HG03439 (cell line): ENCODE measurements around the gene TOMM34.

Source experiments
- ATAC-seq: cut with Tn5 transposase; IDR thresholded peaks from one replicate; pipeline ENCODE4 v1.9.1; 2021; ENCODE audit warnings: mild to moderate bottlenecking, moderate library complexity; ENCODE audit not compliant: unreplicated experiment

The TOMM34 gene, protein sequence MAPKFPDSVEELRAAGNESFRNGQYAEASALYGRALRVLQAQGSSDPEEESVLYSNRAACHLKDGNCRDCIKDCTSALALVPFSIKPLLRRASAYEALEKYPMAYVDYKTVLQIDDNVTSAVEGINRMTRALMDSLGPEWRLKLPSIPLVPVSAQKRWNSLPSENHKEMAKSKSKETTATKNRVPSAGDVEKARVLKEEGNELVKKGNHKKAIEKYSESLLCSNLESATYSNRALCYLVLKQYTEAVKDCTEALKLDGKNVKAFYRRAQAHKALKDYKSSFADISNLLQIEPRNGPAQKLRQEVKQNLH

DNA sequence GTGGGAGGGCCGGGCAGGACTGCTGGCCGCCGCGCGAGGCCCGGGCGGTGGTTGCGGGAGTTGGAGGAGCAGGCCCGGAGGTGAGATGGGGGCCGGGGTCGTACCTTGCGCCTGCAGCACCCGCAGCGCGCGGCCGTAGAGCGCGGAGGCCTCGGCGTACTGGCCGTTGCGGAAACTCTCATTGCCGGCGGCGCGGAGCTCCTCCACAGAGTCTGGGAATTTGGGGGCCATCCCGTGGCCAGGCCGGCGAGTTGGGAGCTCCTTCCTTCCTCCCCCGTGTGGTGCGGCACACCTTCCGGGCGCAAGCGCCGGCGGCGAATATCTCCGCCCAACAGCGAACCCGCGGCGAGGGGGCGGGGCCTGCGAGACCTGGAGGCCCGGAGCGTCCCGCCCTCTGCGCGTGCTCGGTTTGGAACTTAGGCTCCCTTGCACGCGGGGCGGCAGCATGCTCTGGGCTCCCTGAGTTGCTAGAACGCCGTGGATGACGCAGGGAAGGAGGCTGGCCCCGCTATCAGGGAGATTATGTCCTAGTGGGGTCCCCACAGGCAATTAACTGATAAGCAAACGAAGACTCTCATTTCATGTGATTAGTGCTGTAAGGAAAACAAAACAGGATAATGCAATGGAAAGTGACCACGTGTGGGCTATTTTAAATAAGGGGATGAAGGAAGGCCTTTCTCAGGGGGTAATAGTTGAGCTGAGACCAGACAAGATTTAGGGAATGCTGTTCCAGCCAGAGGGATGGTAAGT, at the start of gene TOMM34:
TSS of gene TOMM34 (minus strand) at position 295 of the 750 bp plus-strand sequence. CDS start at position 231, 64 bp downstream.
- ATAC-seq: peak; percentile 82

DNA sequence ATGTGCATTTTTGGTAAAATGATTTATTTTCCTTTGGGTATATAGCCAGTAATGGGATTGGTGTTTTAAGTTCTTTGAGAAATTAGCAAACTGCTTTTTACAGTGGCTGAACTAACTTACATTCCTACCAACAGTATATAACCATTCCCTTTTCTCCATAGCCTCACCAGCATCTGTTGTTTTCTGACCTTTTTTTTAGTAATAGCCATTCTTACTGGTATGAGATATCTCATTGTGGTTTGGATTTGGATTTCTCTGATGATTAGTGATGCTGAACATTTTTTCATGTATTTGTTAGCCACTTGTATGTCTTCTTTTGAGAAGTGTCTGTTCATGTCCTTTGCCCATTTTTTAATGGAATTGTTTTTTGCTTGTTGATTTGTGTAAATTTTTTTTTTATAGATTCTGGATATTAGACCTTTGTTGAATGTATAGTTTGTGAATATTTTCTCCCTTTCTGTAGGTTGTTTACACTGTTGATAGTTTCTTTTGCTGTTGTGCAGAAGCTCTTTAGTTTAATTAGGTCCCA, 48.4 kb upstream of the TOMM34 start:
- ATAC-seq: no peak

DNA sequence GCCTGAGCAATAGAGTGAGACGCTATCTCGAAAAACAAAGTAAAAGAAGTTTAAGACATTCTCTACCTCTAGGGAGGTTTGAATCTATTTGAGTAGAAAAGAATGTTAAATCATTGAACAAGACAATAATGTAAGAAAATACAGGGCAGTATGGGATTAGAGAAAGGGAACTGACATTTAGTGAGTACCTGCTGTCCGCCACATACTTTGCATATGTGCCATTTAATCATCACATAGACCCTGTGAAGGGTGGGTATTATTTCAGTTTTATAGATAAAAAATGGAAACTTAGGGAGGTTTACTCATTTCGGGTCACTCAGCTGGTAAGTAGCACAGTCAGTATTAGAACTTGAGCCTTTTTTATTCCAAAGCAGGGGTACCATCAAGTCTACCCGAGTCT, 37.5 kb upstream of the TOMM34 start:
- ATAC-seq: no peak

DNA sequence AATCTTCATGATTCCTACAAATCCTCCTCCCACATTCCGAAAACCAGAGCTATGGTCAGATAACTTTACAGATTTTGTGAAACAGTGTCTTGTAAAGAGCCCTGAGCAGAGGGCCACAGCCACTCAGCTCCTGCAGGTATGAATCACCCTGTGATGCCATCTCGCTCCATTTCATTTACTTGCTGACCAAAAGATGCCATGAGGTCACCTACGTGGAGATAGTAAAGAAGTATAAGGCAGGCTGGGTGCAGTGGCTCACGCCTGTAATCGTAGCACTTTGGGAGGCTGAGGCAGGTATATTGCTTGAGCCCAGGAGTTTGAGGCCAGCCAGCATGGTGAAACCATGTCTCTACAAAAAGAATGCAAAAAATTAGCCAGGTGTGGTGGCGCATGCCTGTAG, 37.0 kb upstream of the TOMM34 start:
- ATAC-seq: no peak

DNA sequence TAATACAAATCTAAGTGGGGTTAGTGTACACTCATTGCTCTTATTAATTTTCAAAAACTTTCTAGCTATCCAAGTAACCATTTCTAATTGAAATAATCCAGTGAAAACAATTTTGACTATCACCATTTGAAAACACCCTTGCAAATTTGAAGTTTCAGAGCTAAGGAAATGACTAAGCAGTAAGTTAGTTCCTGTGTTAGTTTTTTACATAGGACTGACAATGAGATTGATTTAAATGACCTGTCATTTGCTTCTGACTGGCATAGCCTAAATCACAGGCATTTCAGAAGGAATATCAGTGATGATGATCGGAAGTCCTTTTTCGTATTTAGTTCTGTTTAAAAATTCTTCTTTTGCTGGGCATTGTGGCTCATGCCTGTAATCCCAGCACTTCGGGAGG, 33.1 kb upstream of the TOMM34 start:
- ATAC-seq: no peak

DNA sequence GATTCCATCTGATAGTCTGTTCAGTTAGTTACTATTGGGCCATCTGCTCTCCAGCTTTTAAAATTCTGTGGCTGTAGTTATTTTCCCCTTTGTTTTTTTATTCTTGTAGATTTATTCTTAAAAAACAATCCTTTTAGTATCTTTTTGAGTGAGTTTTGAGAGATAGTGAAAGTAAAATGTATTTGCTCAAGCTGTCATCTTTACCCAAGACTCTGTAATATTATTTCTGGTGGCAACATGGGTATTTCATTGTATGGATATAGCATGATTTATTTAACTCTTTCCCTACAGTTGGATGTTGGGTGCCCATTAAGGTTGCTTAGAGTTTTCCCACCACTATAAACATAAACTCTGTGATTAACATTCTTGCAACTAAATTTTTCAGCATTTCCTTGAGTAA, 30.8 kb upstream of the TOMM34 start:
- ATAC-seq: no peak

DNA sequence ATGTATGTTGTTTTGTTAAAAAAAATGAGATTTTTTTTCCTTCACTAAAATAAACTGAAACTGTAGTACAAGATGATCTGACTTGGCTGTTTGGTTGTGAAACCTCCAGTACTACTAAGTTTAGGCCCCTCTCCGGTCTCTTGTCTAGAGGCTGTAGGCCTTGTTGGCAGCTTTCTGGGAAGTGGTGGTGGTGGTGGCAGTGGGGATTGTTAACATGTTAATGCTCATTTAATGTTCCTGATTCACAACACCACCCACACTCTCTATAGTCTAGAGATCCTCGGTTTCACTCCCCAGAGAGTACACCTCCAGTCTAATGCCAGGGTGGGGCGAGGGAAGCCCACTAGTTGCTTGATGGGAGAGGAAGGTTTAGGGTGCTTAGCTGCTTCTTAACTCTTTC, 30.2 kb upstream of the TOMM34 start:
- no peak for ATAC-seq

DNA sequence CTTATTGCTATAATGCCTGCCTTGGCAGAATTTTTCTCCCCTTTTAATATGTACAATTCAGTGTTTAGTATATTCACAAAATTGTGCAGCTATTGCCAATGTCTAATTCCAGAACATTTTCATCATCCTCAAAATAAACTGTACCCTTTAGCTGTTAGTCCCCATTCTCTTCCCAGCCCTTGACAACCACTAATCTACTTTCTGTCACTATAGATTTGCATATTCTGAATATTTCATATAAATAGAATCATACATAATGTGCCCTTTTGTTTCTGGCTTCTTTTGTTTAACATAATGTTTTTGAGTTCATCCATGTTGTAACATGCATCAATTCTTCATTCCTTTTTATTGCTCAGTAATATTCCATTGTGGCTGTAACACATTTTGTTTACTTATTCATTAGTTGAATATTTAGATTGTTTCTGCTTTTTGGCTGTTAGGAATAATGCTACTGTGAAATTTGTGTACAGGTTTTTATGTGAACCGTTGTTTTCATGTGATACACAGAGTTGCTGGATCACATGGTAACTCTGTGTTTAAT, 28.5 kb upstream of the TOMM34 start:
- no peak for ATAC-seq

DNA sequence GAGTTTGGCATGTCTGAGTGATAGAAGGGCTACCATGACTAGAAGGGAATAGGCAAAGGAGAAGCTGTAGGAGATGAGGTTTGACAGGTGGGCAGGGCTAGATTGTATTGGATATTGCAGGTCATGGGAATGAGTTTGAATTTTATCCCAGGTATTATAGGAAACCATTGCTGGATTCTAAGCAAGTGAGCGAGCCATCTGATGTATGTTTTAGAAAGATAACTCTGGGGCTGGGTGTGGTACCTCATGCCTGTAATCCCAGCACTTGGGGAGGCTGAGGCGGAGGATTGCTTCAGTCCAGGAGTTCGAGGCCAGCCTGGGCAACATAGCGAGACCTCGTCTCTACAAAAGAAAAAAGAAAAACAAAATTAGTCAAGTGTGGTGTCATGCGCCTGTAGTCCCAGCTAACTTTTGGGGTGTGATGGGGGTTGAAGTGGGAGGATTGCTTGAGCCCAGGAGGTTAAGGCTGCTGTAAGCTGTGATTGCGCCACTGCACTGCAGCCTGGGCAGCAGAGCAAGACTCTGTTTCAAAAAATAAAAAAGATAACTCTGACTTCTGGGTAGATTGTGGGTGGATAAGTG, 23.0 kb upstream of the TOMM34 start:
- no peak for ATAC-seq

DNA sequence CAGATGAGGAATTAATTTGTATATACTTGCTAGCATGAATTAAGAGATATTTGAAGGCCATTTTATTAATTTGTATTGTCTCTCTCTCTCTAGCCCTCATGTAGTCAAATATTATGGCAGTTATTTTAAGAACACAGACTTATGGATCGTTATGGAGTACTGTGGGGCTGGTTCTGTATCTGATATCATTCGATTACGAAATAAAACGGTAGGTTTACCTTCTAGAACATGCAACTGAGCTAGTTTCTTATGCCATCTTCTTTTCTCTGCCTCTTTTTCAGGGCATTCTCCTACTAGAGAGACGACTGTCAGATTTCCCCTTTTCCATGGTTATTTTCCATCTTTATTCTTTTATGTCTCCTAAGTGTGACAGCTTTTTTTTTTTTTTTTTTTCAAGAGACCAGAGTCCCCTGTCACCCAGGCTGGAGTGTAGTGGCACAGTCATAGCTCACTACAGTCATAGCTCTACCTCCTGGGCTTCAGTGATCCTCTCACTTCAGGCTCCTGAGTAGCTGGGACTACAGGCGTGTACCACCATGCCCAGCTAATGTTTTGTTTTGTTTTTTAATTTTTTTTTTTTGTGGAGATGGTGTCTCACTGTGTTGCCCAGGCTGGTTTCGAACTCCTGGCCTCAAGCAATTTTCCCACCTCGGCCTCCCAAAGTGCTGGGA, 21.7 kb upstream of the TOMM34 start:
- ATAC-seq: no peak

DNA sequence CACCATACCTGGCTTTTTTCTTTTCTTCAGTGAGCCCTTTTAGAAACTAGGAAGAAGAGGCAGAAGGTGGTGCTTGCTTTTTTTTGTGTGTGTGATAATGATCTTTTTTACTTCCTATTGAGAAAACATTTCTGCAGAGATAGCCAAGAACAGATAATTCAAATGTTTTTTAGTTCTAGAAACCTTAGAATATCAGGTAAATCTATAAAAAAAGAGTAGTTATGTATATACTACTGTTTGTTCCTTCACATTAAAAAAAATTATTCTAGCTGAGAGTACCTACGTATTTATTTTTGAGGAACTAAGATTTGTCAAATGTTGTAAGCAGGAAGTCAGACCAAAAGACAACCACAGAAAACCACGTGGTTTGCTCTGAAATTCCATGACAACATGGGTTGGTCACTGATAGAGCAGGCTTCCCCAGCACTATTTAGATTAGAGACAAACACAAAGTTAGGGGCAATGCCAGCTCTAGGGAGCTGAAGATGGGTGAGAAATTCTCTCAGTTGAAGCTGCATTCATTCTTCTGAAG, 19.0 kb upstream of the TOMM34 start:
- ATAC-seq: peak; percentile 64

DNA sequence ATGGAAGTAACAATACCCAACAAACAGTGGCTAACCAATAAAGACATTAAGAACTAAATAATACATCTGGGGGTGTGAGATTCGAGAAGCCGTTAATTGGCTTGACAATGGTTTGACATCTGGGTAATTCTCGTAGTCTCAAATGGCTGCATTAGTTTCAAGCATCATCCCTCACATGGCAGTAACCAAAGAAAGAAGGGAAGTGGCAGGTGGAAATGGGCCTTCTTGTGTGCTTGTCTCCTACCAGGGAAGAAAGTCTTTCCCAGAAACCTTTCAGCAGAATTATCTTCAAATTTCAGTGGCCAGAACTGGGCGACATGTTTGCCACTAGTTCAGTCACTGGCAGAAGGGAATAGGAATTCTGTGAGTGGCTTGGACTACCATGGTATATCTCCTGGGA, 16.5 kb upstream of the TOMM34 start:
- no peak for ATAC-seq

DNA sequence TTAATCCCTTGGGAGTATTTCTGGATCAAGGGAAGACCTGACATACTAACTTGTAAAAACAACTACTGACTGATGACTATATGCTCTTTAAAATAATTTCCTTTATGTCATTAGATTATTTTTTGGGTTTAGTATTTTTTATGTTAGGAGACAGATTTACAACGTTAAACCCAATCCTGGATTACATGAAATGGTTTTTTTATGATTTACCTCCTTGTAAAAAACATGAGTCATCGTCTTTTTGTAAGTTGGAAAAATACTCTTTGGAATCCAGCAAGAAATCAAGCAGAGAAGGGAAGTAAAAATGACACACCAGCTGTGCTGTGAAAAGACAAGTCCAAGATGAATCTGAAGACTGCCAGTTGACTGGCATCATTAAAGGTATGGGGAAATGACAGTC, 12.9 kb upstream of the TOMM34 start:
- ATAC-seq: no peak

DNA sequence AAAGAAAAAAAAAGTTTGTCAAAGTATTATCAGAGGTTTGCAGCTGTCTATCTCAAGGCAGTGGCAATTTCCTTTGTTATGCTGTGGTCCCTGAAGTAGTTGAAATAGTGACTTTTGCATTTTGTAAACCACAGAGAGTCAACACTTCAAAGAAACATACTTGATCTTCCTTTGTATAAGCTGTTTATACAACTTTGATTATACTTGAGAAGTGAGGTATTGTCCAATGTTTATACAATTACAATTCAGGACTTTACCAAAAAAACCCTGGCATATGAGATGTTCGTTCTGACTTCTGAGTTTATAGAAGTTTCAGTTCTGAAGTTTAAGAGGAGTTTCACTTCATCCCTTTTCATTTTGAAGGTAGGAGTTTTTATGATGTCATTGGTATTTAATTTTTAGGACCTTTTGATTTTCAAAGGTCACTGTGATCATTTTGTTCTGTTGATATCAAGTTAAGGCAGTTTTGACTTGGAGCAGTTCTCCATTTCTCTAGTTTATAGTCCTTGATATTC, 10.1 kb upstream of the TOMM34 start:
- no peak for ATAC-seq

DNA sequence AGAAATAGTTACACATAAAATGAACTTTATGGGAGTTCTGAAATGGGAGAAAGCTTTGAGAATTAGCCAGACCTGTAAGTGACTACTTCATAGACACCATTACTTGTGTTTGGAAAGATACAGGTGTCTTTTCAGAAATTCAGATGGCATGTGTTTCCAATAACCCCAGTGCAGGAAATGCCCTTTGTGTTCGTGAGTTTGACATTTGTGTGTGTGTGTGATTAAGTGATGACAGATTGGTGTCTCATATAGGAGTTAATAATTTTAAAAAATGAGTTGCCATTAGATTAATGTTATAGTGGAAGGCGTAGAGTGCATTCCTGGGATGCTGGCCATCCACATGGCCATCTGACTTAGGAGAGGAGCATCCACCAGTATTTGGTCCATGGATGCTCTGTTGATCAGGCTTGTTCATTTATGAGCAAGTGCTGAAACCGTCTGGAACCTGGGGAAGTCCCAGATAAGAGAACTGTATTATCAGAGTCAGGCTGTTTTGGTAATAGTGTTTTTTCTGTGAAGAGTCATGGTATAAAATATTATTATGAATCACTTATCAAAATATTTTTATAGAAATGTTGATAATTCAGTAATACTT, 9.2 kb upstream of the TOMM34 start:
- no peak for ATAC-seq

DNA sequence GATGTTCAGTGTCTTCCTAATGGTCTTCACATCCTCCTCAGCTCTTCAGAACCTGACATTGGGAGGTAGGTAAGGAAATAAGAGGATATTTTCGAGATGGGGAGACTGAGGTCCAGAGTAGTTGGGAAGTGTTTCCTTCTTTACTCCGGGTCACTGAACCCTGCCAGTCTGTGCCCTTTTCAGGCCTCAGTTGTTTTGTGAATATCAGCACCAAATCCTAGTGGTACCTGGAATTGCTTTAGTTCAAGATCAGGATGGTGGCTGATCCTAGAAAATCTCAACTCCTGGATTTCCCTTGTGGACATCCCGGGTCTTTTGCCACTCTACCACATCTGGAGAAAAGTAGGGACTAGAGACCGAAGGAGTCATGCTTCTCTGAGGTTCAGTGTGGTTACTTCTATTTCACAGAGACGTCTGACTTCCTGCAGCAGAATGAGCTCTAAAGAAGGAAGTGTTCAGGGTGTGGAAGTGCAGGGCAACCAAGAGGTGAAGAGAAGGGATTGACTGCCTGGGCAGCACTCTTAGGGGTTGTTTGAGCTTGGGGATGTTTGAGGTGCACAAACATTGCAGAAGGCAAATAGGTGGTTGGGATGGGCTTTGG, 7.1 kb upstream of the TOMM34 start:
- no peak for ATAC-seq

DNA sequence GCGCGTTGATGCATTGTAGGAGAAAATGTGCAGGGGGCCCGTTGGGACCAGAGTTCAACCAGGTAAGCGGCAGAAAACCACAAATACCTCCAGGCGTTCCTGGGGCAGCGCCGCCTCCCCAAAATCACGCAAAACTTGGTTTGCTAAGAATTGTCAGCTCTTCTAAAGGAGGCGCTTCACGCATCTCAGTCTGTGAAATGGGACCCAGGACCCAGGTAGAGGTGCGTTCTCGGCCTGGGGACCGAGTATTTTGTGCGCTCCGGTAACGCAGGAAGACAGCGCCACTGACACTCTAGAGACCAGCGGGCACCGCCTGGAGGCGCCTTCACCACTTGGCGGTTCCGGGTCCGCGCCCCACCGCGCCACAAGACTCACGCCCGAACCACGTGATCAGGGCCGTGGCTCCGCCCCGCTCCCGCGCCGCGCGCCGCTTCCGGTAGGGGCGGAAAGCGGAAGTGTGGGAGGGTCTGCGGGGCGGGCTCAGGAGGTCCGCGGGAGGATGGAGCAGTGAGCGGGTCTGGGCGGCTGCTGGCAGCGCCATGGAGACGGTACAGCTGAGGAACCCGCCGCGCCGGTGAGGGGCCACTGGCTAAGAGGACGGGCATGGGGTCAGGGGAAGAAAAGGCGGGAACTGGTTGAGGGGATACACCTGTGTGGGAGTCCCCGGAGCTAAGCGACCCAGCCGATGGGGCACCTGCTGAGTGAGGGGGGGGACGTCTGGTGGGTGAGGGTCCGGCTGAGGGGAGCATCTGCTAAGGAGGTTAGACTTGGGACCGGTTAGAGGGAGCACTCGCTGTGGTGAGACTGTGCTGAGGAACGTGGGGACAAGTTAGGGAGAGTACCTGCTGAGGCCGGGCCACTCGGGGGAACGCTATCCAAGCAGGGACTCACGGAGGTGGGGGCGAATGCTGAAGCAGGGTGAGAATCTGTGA, 6.1 kb upstream of the TOMM34 start, which contains the start of gene STK4:
TSS of gene STK4 (plus strand) at position 483 of the 932 bp plus-strand sequence. CDS start at position 540, 57 bp downstream.
- ATAC-seq: peak; percentile 69

DNA sequence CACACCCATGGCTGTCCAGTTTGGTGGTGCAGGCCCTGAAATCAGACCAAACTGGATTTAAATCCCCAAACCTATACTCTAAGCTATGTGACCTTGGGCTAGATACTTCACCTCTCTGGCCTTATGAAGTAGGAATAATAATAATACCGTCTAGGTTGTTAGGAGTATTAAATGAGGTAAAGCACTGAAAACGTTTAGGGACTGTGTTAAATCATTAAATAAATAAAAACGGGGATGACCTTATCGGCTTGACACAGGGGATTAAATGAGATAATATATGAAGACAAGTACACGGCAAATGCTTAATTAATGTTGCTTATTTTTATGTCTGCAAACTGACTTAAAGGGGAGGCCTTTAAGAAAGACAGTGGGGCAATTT, 5.4 kb upstream of the TOMM34 start:
- no peak for ATAC-seq
